GM18511 (cell line): Measurements from ENCODE around the gene RCAN2.

Source experiments
- ATAC-seq: cut with Tn5 transposase; IDR thresholded peaks from one replicate; pipeline ENCODE4 v1.9.1; 2021; ENCODE audit warnings: mild to moderate bottlenecking, moderate library complexity; ENCODE audit not compliant: unreplicated experiment

Gene RCAN2

GRCh38 chr6:46491201-46491627, at the start of gene RCAN2:
RCAN2 (minus strand) TSS chr6:46491449.
- ATAC-seq, result peak; percentile 72

- no peak for ATAC-seq
These were observed 48.6 kb upstream of the RCAN2 start for GRCh38 chr6:46539866-46540265.

GRCh38 chr6:46538800-46539480, 47.7 kb upstream of the RCAN2 start:
- no peak for ATAC-seq

DNA sequence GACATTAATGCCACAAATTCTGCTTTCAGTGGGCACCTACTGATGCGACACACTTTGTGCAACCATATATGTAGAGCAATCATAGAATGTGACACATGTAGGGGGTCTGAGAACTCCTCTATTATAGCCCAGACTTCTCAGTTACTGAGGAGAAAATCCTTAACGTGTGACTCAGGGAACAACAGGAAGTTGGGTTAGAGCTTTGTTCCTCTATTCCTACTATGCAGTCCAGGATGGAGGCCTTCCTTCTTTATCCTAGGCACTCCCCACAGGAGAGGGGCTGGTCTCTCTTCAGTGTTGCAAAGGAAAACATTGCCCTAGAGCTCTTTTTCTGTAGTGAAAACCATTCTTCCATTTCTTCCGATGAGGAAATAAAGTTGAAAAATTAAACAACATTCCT, 39.6 kb upstream of the RCAN2 start:
- no peak for ATAC-seq

- no peak for ATAC-seq
These were observed 37.9 kb upstream of the RCAN2 start for GRCh38 chr6:46528961-46529750.

- no peak for ATAC-seq
These were observed 35.4 kb upstream of the RCAN2 start for GRCh38 chr6:46526607-46527006.

GRCh38 chr6:46525583-46525982, 34.3 kb upstream of the RCAN2 start:
- ATAC-seq, result no peak

- ATAC-seq, result no peak
These were observed 30.3 kb upstream of the RCAN2 start for GRCh38 chr6:46521464-46521971.

- no peak for ATAC-seq
These were observed 26.0 kb upstream of the RCAN2 start for GRCh38 chr6:46517202-46517601.

DNA sequence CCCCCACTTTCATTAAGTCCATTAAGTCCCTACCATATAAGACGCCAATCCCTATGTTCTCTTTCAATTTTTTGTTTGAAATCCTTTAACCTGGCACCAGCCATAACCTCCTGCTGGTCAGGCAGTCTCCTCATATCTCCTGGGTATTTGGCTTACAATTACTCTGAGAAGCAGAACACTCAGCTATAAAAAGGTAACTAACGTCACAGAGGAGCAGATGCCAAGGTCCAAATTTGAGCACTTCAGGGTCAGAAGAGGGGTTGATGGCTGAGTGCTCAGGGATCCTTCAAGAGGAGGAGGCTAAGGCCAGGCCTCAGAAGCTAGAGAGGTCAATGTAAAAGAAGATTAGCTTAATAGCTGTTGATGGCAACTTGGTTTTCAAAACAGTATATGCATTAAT, 22.3 kb upstream of the RCAN2 start:
- no peak for ATAC-seq

DNA sequence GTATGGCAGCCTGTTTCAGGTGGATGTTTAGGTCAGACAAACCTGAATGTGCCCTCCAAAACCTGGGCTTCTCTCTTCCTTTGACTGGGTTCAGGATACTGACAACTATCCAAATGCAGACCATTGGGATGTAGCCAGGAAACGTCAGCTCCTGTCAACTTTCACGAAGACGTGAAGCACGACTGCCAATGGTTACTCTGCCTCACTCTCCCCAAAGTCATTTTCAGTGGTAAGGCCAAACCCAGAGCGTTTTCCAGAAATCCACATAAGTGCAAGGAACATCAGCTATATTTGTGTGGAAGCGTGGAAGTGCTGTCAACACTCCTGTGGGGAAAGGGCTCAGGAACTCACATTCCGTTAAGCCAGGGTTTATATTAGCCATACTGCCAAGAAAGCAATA, 20.1 kb upstream of the RCAN2 start:
- ATAC-seq, result no peak

- no peak for ATAC-seq
These were observed 19.4 kb upstream of the RCAN2 start for GRCh38 chr6:46510651-46511050.

DNA sequence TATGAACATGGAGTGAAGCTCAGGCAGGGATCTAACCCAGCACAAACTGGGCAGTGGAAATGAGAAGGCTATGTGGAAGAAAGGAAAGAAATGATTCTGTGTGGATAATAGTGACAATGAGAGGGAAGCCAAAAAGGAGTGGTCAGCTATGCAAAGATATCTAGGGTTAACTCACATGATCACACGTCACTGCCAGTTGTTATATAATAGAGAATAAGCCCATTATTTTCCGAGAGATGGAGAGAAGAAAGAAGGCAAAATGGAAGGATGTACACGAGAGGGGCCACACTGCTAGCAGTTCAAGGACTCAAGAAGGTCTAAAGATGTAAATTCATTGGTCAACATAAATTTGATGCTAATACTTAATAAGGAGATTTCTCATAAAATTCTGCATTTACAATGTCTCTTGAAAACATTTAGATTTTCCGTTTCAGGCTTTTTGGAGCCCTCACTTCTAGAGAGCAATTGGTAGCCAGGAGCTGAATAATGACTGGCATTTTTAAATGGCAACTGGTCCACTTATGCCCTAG, 18.8 kb upstream of the RCAN2 start:
- ATAC-seq, result no peak

GRCh38 chr6:46509063-46509462, 17.8 kb upstream of the RCAN2 start:
- no peak for ATAC-seq

GRCh38 chr6:46507426-46507825, 16.2 kb upstream of the RCAN2 start:
- ATAC-seq, result no peak

DNA sequence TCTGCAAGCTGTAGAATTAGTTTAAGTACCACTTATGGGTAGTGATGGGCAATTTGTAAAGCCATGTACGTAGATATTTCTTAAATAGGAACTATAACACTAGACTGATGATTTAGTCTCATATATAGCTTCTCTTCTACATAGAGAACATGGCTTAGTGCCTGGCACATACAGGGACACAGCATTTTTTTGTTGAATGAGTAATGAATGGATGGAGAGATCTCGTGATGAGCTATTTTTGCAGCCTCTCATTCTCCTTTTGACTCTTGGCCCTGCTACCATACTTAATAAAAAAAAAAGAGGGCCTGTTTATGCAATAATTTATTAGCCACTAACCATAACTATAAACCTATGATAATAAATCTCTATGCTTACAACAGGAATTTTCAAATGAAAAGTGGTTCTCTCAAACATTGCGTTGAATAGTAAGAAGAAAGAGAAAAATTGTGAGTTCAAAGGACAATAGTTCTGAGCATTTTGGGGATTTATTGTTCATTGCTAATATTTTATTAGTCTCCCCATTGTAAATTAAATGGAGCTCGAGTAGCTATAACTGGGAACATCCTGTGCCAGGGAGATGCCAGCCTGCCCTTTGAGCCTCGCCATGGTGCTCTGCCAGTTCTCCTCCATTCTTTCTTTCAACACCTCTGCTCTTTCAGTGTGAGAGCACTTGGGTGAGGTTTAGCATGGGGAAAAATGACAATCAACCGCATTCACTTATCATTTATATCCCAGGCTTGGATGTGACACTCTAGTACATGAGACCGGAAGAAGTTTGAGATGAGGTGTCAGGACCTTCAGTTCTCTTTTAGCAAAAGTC, 14.7 kb upstream of the RCAN2 start:
- no peak for ATAC-seq

- no peak for ATAC-seq
These were observed 13.0 kb upstream of the RCAN2 start for GRCh38 chr6:46504242-46504641.

- no peak for ATAC-seq
These were observed 11.4 kb upstream of the RCAN2 start for GRCh38 chr6:46502486-46503119.

- ATAC-seq, result no peak
These were observed 10.2 kb upstream of the RCAN2 start for GRCh38 chr6:46501136-46502089.

- ATAC-seq, result no peak
These were observed 9.1 kb upstream of the RCAN2 start for GRCh38 chr6:46500382-46500781.
